GM18907 (cell line): Measurements from ENCODE around the gene CCDC92B.
"Not testable (repeated sequence)": the region's sequence is repeated elsewhere in the genome, so short reads cannot be mapped to it uniquely, and the experiment has no call there.

Experiments used
- ATAC-seq: cut with Tn5 transposase; IDR thresholded peaks from one replicate; pipeline ENCODE4 v1.9.1; 2021; ENCODE audit warnings: mild to moderate bottlenecking, moderate library complexity; ENCODE audit not compliant: unreplicated experiment

The CCDC92B gene

GRCh38 chr17:2749058-2749783 is at the start of gene CCDC92B:
CCDC92B (minus strand) TSS chr17:2749652; CDS start chr17:2735145, 14,507 bp downstream.
- ATAC-seq: no peak

DNA sequence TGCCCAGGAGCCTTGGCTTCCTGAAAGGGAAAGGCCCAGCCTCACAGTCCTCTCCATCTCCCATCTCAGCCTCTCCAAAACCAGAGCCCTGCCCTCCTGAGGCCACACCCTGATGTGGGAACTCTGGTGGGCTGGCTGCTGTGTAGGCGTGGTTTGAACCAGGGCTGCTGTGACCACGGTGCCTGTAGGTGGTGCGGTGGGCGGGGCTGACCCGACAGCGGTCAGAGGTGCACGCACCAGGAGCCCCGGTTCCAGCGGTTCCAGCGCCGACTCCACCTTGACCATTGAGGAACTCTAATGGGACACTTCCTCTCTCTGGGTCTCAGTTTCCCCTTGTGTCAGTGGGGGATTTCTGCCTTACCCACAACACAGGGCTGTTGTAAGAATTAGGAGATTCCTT is 49.2 kb upstream of the CCDC92B start:
- ATAC-seq: no peak

- no peak for ATAC-seq
Observed at GRCh38 chr17:2798188-2798587, 48.7 kb upstream of the CCDC92B start.

DNA sequence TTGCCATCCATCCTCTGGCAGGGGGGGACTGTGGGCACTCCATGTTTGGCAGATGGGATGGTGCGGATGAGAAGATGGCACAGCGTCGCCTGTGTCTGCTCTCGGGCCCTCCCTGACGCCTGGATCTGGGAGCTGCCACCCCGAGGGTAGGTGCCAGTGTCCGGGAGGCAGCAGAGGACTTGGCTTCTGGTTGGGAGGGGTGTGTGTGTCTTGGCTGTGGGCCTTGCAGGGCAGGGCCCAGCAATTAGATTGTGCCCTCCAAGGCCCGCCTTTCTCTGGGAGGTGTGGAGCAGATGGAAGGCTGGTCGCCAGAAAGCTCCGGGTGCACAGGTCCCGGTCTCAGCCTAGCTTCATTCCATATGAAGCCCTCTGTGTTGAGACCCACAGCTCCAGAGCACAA is 48.2 kb upstream of the CCDC92B start:
- ATAC-seq: no peak

GRCh38 chr17:2797226-2797625 is 47.8 kb upstream of the CCDC92B start:
- no peak for ATAC-seq

GRCh38 chr17:2796164-2797125 is 47.0 kb upstream of the CCDC92B start, which contains the start of gene RAP1GAP2:
RAP1GAP2 (plus strand) TSS chr17:2796438; CDS start chr17:2796528, 90 bp downstream.
- no peak for ATAC-seq

GRCh38 chr17:2795441-2796163 is 46.1 kb upstream of the CCDC92B start:
- no peak for ATAC-seq

- ATAC-seq: no peak
Observed at GRCh38 chr17:2794111-2794803, 44.8 kb upstream of the CCDC92B start.

DNA sequence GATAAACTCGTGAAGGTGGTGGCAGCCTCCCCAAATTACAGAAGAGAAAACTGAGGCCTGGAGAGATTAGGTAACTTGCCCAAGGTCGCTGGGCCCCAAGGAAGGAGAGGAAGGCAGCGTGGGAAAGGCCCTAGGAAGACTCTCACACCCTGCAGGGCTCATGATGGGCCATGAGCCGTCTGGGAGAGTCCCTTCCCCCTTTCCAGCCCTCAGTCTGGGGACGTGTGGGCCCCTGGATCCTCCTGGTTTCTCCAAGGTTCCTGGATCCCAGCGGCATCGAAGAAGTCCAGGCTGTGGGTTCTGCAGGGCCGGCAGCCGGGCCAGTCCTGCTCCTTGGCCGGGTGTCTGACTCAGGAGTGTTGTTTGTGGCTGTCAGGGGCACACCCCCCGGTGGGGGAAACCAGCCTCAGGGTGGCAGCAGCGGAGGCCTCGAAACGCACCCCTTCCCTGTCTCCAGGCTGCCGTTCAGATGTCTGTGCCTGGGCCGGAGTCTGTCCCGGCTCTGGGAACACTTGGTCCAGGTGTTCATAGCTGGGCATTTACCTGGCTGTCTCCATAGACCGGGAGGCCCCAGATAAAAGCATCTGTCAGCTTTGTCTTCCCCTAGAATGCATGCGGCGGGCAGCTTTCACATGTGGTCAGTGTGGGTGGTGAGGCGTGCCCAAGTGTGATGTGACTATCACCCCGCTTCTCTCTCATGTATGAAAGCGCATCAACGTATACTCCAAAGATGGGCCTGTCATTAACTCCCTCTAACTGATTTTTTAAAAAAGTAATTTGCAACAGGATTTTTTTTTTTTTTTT is 43.1 kb upstream of the CCDC92B start:
- ATAC-seq: no peak

DNA sequence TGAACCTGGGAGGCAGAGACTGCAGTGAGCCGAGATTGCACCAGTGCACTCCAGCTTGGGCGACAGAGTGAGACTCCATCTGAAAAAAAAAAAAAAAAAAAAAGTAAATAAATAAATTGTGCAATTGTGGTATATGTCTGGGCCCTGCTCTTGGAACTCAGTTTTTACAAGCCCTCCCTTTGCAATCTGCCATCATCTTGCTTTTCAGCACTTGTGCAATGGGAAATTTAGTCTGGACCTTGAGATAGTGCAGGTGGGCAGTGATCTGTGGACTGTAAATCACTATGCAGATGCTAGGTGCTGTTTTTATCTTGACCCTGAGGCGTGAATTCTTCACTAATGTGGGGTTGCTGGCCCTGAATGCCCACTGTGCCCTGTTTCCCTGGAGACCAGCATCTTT is 40.2 kb upstream of the CCDC92B start:
- no peak for ATAC-seq

DNA sequence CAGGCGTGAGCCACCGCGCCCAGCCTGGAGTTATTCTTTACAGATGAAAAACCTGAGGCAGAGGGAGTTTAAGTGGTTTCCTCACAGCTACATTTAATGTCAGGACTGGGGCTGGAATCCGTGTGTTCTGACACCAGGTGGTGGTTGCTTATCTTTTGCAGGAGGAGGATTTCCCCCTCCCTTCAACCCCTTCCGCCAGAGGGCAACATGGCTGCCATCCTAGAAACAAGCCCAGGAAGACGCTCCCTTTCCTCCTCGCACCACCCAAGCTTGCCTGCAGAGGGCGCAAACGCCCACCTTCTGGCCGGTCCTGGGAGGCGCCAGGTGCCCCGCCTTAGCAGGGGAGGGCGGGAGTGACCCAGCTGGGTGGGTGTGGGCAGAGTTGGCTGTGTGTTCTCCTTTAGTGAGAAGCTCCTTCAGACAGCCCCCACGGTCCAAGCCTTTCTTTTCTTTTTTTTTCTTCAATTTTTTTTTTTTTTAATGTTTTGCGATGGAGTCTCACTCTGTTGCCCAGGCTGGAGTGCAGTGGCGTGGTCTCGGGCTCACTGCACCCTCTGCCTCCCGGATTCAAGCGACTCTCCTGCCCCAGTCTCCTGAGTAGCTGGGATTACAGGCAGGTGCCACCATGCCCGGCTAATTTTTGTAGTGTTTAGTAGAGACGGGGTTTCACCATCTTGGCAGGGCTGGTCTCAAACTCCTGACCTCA is 36.9 kb upstream of the CCDC92B start:
- peak; percentile 80 for ATAC-seq

- ATAC-seq: not testable (repeated sequence)
Observed at GRCh38 chr17:2785376-2785775, 35.9 kb upstream of the CCDC92B start.

- no peak for ATAC-seq
Observed at GRCh38 chr17:2784864-2785263, 35.4 kb upstream of the CCDC92B start.

DNA sequence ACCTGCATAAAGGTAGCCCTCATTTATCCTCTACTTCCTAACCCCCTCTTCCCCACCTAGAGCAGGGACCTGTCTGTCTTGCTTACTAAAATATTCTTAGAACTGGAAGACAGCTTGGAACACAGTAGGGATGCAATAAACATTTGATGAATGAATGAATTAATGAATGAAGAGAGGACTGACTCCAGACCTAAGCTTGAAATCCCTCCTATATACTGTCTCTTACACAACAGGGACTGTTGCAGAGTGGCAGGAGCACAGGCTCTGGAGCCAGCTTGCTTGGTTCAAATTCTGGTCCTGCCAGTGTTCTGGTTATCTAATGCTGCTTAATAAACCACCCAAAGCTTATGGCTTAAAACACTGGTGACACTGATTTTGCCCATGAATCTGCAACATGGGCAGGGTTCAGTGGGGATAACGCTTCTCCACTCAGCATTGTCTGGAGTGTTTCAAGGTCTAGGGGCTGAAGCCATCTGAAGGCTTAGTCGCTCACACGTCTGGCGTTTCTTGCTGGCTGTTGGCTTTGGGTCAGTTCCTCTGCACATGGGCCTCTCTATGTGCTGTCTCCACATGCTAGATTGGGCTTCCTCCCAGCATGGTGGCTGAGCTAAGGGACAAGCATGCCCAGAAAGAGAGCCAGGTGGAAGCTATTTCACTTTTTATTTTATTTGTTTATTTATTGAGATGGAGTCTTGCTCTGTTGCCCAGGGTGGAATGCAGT is 34.0 kb upstream of the CCDC92B start:
- ATAC-seq: no peak

- no peak for ATAC-seq
Observed at GRCh38 chr17:2782055-2782454, 32.6 kb upstream of the CCDC92B start.

DNA sequence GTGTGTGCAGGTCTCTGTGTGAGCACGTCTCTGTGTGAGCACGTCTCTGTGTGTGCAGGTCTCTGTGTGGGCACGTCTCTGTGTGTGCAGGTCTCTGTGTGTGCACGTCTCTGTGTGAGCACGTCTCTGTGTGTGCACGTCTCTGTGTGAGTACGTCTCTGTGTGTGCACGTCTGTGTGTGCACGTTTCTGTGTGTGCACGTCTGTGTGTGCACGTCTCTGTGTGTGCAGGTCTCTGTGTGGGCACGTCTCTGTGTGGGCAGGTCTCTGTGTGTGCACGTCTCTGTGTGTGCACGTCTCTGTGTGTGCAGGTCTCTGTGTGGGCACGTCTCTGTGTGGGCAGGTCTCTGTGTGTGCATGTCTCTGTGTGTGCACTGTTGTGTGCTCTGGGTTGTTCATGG is 32.1 kb upstream of the CCDC92B start:
- ATAC-seq: not testable (repeated sequence)

DNA sequence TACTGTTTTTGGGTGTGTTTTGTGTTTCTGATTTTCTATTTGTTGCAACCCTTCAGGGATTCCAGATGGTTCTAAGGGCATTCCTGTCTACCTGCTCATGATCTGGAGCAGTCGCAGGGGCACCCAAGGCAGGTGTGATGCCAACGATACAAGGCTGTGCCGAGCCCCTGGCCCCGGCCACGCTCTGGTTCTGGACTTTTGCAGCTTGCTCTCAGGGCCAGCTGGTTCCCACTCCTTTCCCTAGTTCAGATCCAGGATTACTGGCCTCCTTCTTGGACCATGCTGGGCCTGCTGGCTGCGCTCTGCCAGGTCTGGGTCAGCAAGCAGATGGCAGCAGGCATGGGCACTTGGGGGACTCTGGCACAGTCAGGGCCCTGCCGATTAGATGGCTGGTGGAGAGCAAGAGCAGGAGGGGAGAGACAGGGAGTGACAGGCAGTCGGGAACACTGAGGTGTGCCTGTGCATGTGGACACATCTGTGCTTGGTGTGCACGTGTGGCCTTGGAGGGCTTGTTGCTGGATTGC is 31.5 kb upstream of the CCDC92B start:
- no peak for ATAC-seq

DNA sequence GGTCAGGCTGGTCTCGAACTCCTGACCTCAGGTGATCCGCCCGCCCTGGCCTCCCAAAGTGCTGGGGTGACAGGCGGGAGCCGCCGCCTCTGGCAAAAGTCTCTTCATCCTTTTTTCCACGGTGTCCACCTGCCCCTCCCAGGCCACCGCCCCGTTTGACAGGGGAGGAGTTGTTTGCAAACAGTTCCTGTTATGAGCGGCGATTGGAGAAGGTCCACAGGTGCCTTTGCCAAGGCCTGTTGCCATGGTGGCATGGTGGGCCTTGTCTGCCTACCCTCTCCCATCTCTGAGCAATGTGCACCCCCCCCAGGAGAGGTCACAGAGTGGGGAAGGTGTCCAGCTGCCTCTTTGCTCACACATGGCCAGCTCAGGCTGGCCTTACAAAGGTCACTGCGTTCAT is 30.8 kb upstream of the CCDC92B start:
- no peak for ATAC-seq
